SJCRH30 (cell line): ENCODE data around the gene ZNF576. TPM values are rescaled to one million over a fixed set of nuclear protein-coding genes. Genes with fewer than 3 reads are reported as not detected.
"Not testable (repeated sequence)": the region's sequence is repeated elsewhere in the genome, so short reads cannot be mapped to it uniquely, and the experiment has no call there.

ENCODE experiments used
- DNase-seq, 2 experiments: peaks; one replicate each; pipeline ENCODE4 v3.0.0-alpha.2; 2015 to 2020
- H3K27ac ChIP-seq: fragments of 250-450 bp; sonication (Bioruptor Pico); 2 replicates; pipeline ENCODE4 v1.5.1; 2020; ENCODE audit warnings: mild to moderate bottlenecking, moderate library complexity
- H3K27me3 ChIP-seq: fragments of 250-450 bp; sonication (Bioruptor Pico); 2 replicates; pipeline ENCODE4 v1.5.1; 2020; ENCODE audit warnings: mild to moderate bottlenecking, moderate library complexity
- H3K36me3 ChIP-seq: fragments of 250-450 bp; sonication (Bioruptor Pico); 2 replicates; pipeline ENCODE4 v1.5.1; 2020; ENCODE audit warnings: mild to moderate bottlenecking, moderate library complexity
- H3K4me1 ChIP-seq: fragments of 250-450 bp; sonication (Bioruptor Pico); 2 replicates; pipeline ENCODE4 v1.5.1; 2020; ENCODE audit warnings: mild to moderate bottlenecking, moderate library complexity
- H3K4me3 ChIP-seq: fragments of 250-450 bp; sonication (Bioruptor Pico); 2 replicates; pipeline ENCODE4 v1.5.1; 2020; ENCODE audit warnings: mild to moderate bottlenecking, moderate library complexity
- H3K9me3 ChIP-seq: fragments of 250-450 bp; sonication (Bioruptor Pico); replicated peaks from 2 replicates; pipeline ENCODE4 v1.5.1; 2020; ENCODE audit warnings: mild to moderate bottlenecking, moderate library complexity
- total RNA-seq: library from RNA; depleted of rRNA; stranded (reverse); fragments of >200 nt; shearing (Covaris generic); gene quantifications from 2 replicates; pipeline ENCODE4 v1.2.3, GENCODE V29; 2014; rRNA removed

ZNF576 gene
- total RNA-seq, 1 experiment from 2014 or later: 10.3 TPM

DNA sequence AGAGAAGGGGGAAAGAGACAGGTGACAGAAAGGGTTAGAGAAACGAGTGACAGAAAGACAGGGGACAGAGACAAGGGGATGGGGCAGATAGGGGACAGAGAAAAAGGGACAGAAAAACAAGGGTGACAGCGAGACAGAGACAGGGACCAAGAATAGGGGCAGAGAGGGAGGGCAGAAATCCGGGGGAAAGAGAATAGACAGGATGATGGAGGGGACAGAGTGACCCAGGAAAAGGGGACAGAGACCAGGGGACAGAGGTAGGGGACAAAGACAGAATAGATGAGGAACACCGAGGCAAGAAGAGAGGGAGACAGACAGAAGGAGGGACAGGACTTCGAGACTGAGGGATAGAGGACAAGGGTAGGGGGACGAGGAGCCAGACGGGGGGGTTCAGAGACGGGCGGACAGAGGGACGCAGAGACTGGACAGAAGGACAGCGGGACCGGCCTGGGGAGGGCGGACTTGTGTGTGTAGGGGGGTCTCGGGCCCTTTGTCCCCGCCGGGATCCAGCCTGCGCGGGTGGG, 42.7 kb downstream of the ZNF576 start:
- H3K36me3 ChIP-seq: no peaks in the 10 kb centered on the region
- no peak for DNase-seq
- H3K4me3 ChIP-seq: peak overlapping the region; percentile 39
- no peaks in the 10 kb centered on the region; the same call in none of the 2 replicates for H3K4me1 ChIP-seq
- H3K27me3 ChIP-seq: peaks cover 19% of the 10 kb centered on the region
- H3K9me3 ChIP-seq: no peaks in the 10 kb centered on the region
- no peak overlapping the region for H3K27ac ChIP-seq

DNA sequence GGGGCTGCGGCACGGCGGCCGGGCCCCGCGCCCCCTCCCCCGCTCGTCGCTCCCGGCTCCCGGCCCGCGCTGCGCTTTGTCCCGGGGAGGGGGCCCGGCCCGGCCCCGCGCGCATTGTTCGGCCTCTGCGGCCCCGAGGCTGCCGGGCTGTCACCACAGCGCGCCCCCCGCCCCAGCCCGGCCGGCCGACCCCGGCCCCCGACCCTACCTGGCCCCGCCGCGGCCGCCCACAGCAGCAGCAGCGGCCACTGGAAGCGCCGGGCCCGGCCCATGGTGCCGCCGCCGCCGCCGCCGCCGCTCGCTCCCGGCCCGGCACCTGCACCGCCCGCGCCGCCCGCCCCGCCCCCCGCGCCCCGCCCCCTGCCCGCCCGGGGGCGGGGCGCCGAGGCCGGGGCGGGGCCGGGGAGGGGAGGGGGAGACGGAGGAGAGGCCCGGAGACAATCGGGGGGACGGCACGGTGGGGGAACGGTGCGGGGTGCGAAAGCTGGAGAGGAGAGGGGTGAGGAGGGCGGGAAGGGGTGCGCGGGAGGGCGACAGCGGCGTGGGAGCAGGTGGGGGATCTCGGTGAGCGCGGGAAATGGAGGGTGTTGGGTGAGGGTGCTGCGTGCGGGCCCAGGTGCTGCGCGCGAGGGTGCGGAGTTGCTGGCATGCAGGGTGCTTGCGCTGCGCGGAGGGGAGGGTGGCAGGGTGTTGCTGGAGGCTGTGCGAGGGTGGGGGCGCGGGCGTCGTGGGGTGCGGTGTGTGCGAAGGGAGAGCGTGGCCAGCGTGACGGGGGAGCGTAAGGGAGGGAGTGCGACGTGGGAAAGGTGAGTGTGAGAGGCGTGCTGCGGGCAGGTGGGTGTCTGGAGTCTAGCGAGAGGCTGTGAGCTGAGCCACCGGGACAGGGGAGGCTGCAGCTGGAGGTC, 43.4 kb downstream of the ZNF576 start, which contains the start of gene CADM4:
CADM4 (minus strand) TSS at position 332 of the 905 bp plus-strand sequence; CDS start at position 272, 60 bp downstream.
- Histone ChIP-seq H3K36me3 (no peaks in the 10 kb centered on the region), H3K27ac (no peak within 1 kb of the TSS), H3K9me3 (no peaks in the 10 kb centered on the region), H3K4me1 (no peaks in the 10 kb centered on the region; the same call in none of the 2 replicates), H3K27me3 (peaks cover 19% of the 10 kb centered on the region), H3K4me3 (peak within 1 kb of the TSS; percentile 45)
- DNase-seq: peak in 1 of 2 experiments; percentile 36

DNA sequence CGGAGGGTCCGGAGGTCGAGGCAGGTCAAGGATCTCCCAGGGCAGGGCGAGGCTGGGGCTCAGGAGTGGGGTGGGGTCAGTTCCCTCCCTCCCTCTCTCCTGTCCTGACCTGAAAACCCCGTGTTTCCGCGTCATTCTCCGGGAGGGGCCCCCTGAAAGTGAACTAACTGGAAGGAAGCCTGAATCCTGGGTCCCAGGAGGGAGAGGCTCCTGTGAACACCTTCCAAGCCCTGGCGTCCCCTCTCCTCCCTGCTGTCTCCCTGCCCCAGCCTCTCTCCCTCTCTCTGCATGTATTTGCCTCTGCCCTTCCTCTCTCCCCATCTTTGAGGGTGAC, 44.0 kb downstream of the ZNF576 start:
- peaks cover 19% of the 10 kb centered on the region for H3K27me3 ChIP-seq
- H3K4me1 ChIP-seq: no peaks in the 10 kb centered on the region; the same call in none of the 2 replicates
- no peaks in the 10 kb centered on the region for H3K36me3 ChIP-seq
- no peak for DNase-seq
- no peak overlapping the region for H3K4me3 ChIP-seq
- H3K27ac ChIP-seq: no peak overlapping the region
- no peaks in the 10 kb centered on the region for H3K9me3 ChIP-seq

DNA sequence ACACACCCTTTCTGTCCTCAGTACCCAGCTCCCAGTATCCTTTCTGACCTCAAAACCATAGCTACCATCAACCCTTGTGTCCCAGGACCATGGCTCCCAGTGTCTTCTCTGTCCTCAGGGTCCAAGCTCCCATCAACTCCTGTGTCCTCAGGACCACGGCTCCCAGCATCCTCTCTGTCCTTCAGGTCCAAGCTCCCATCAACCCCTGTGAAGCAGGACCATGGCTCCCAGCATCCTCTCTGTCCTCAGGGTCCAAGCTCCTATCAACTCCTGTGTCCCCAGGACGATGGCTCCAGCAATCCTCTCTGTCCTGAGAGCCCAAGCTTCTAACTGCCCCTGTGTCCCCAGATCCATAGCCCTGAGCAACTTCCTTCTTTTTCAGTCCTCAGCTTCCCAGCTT, 44.9 kb downstream of the ZNF576 start:
- peaks cover 19% of the 10 kb centered on the region for H3K27me3 ChIP-seq
- H3K4me1 ChIP-seq: no peaks in the 10 kb centered on the region; the same call in none of the 2 replicates
- no peaks in the 10 kb centered on the region for H3K36me3 ChIP-seq
- no peak overlapping the region for H3K27ac ChIP-seq
- no peak for DNase-seq
- no peaks in the 10 kb centered on the region for H3K9me3 ChIP-seq
- no peak overlapping the region for H3K4me3 ChIP-seq

DNA sequence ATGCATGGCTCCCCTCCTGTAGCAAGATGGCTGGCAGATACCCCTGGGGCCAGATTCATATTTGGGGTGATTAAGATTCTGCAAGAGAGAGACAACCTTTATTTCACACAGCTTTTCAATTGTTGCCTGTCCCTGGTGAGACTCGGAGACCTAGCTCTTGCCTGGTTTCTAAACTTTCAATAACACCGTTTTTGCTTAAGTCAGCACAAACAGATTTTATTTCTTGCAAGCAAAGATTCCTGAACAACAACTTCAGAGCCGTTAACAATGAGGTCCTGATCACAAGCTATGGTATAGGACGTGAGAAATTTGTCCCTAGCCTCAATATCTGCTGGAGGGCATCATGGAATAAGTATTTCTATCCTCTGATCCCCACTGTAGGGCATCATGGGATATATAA, 46.1 kb downstream of the ZNF576 start:
- Histone ChIP-seq H3K27ac (no peak overlapping the region), H3K4me1 (no peaks in the 10 kb centered on the region; the same call in none of the 2 replicates), H3K4me3 (no peak overlapping the region), H3K36me3 (no peaks in the 10 kb centered on the region), H3K27me3 (peaks cover 19% of the 10 kb centered on the region), H3K9me3 (no peaks in the 10 kb centered on the region)
- DNase-seq: no peak

DNA sequence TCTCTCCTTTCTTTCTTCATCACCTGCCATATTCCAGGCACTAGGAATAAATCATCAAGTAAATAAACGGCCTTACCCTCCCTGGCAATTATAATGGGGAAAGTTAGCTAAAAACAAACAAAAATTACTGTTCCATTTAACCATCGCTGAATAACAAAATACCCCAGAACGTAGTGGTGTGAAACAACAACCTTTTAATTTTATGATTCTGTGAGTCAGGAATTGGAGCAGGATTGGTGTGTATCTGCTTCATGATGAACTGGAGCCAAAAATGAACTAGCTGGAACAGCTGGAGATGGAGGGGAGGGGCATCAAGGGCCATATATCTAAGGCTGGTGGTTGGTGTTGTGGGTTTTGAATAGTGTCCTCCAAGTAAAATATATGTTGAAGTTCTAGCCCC, 46.9 kb downstream of the ZNF576 start:
- peak in 1 of 2 experiments; percentile 35 for DNase-seq
- Histone ChIP-seq H3K27me3 (peaks cover 17% of the 10 kb centered on the region), H3K9me3 (no peaks in the 10 kb centered on the region), H3K4me1 (no peaks in the 10 kb centered on the region; the same call in none of the 2 replicates), H3K36me3 (no peaks in the 10 kb centered on the region), H3K4me3 (no peak overlapping the region), H3K27ac (no peak overlapping the region)

DNA sequence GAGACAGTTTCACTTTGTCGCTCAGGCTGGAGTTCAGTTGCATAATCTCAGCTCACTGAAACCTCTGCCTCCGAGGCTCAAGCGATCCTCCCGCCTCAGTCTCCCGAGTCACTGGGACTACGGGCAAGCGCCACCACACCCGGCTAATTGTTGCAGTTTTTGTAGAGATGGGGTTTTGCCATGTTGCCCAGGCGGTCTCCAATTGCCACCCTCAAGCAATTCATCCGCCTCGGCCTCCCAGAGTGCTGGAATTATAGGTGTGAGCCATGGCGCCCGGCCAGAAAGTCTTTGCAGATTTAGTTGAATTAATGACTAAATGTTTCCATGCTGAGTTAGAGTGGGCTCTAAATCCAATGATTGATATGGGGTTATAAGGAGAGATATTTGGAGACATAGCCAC, 47.8 kb downstream of the ZNF576 start:
- Histone ChIP-seq H3K27ac (no peak overlapping the region), H3K9me3 (no peaks in the 10 kb centered on the region), H3K4me3 (no peak overlapping the region), H3K36me3 (no peaks in the 10 kb centered on the region), H3K4me1 (no peaks in the 10 kb centered on the region; the same call in none of the 2 replicates), H3K27me3 (peaks cover 8% of the 10 kb centered on the region)
- no peak for DNase-seq

DNA sequence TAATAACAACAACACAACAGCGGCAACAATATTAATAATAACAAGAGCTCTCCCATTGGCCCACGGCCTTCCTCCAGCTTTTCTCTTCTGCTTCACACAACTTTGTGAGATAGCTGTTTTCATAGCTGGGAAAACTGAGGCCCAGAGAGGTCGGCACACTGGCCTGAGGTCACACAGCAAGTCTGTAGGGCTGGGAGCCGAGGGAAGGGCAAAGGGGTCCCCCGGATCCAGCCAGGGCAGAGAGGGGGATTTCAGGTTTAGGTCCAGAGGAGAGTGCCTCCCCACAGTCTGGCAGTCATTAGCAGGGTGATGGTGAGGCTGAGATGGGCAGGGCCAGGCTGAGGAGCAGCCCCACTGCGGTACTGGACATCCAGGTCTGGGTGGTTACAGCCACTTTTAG, 52.2 kb downstream of the ZNF576 start:
- Histone ChIP-seq H3K4me1 (no peaks in the 10 kb centered on the region; the same call in 1 of the 2 replicates), H3K27ac (no peak overlapping the region), H3K27me3 (no peaks in the 10 kb centered on the region), H3K36me3 (no peaks in the 10 kb centered on the region), H3K9me3 (no peaks in the 10 kb centered on the region), H3K4me3 (no peak overlapping the region)
- DNase-seq: no peak

DNA sequence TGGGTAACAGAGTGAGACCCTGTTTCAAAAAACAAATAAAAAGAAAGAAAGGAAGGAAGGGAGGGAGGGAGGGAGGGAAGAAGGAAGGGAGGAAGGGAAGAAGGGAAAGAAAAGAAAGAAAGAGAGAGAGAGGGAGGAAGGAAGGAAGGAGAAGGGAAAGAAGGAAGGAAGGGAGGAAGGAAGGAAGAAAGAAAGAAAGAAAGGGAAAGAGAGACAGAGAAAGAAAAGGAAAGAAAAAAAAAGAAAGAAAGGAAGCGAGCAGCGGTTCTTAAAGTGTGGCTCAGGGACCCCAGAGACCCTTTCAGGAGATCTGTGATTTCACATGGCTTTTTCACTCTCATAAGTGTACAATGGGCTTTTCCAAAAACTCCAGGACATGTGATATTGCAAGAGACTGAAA, 53.1 kb downstream of the ZNF576 start:
- H3K27ac ChIP-seq: no peak overlapping the region
- no peak for DNase-seq
- H3K36me3 ChIP-seq: no peaks in the 10 kb centered on the region
- no peaks in the 10 kb centered on the region for H3K27me3 ChIP-seq
- H3K4me3 ChIP-seq: no peak overlapping the region
- H3K9me3 ChIP-seq: no peaks in the 10 kb centered on the region
- H3K4me1 ChIP-seq: no peaks in the 10 kb centered on the region

DNA sequence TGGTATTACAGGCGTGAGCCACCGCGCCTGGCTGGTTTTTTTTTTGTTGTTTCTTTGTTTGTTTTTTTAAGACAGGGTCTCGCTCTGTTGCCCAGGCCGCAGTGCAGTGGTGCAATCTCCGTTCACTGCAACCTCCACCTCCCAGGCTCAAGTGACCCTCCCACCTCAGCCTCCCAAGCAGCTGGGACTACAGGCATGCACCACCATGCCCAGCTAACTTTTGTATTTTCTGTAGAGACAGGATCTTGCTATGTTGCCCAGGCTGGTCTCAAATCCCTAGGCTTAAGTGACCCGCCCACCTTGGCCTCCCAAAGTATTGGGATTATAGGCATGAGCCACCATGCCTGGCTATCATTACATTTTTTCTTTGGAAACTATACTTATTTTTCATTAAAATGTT, 53.9 kb downstream of the ZNF576 start:
- not testable (repeated sequence) for H3K9me3 ChIP-seq, H3K27me3 ChIP-seq, H3K4me3 ChIP-seq, H3K36me3 ChIP-seq, DNase-seq, H3K4me1 ChIP-seq, H3K27ac ChIP-seq

Other genes with a start within 250 kb of the ZNF576 start
- not detected in 2 replicates for gene CD177, start 242.9 kb upstream of the ZNF576 start, total RNA-seq
- not detected in 2 replicates for gene TEX101, start 181.7 kb upstream of the ZNF576 start, total RNA-seq
- not detected in 2 replicates for gene LYPD3, start 131.0 kb upstream of the ZNF576 start, total RNA-seq
- 4.4 and 5.2 TPM in 2 replicates for gene PHLDB3, start 91.8 kb upstream of the ZNF576 start, total RNA-seq
- 11.5 and 12.2 TPM in 2 replicates for gene ETHE1, start 69.4 kb upstream of the ZNF576 start, total RNA-seq
- not detected in 2 replicates for gene ZNF575, start 63.4 kb upstream of the ZNF576 start, total RNA-seq
- 43.0 and 43.5 TPM in 2 replicates for gene XRCC1, start 21.1 kb upstream of the ZNF576 start, total RNA-seq
- 2.7 and 3.9 TPM in 2 replicates for gene PINLYP, start 20.8 kb upstream of the ZNF576 start, total RNA-seq
- gene IRGQ, start 461 bp upstream of the ZNF576 start, total RNA-seq: 24.0 and 24.6 TPM in 2 replicates
- 0.10 and 0.12 TPM in 2 replicates for gene SRRM5, start 15.5 kb downstream of the ZNF576 start, total RNA-seq
- 46.8 and 56.2 TPM in 2 replicates for gene ZNF428, start 23.0 kb downstream of the ZNF576 start, total RNA-seq
- 3.1 and 3.2 TPM in 2 replicates for gene CADM4, start 43.3 kb downstream of the ZNF576 start, total RNA-seq
- 9.4 and 16.6 TPM in 2 replicates for gene PLAUR, start 73.6 kb downstream of the ZNF576 start, total RNA-seq
- gene IRGC, start 119.5 kb downstream of the ZNF576 start, total RNA-seq: not detected in 2 replicates
- 22.5 and 25.7 TPM in 2 replicates for gene SMG9, start 158.4 kb downstream of the ZNF576 start, total RNA-seq
- gene KCNN4, start 184.4 kb downstream of the ZNF576 start, total RNA-seq: 0.38 and 0.63 TPM in 2 replicates
- 0.06 and 0.35 TPM in 2 replicates for gene LYPD5, start 205.9 kb downstream of the ZNF576 start, total RNA-seq
- 9.7 and 15.0 TPM in 2 replicates for gene ZNF283, start 230.7 kb downstream of the ZNF576 start, total RNA-seq